ENCODE results near the gene KCNT1.

Gene KCNT1

DNA sequence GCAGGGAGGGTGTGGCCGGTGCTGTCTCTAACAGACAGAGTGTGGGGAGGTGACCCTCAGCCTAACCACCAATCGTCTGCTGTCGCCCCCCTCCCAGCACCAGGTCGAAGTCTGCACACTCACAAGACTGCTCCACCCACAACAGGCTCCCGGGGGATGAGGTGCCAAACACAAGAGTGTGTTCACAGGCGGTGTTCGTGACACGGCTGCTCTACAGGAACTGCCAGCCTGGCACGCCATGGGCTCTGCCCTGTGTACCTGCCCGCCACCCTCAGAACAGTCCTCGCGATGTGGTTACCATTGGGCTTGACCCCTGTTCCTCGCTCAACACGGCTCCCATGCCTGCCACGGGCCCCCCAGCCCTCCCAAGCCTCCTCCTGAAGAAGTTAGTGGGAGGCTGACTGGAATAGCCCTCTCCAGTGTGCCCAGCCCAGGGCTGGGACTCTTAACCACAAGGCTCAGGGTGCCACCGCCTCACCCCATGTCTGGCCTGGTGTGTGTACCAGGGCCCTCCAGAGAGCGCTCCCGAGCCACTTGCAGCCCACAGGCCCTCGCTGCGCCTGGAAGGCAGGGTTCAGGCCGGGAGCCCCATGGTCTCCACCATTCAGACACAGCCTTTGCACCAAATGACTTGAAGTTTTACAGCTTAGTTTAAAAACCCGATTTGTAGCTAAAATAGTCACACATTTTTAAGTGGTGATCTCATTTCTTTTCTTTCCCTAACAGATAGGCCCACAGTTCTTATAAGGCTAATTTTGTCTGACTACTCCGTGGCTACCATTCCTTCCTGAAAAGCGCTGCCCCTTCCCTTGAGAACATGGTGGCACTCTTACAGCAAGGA lies 102.8 kb downstream of the KCNT1 start:
- DNase-seq = no peak

GRCh38 chr9:135805422-135806022 lies 103.5 kb downstream of the KCNT1 start:
- no peak for DNase-seq

DNA sequence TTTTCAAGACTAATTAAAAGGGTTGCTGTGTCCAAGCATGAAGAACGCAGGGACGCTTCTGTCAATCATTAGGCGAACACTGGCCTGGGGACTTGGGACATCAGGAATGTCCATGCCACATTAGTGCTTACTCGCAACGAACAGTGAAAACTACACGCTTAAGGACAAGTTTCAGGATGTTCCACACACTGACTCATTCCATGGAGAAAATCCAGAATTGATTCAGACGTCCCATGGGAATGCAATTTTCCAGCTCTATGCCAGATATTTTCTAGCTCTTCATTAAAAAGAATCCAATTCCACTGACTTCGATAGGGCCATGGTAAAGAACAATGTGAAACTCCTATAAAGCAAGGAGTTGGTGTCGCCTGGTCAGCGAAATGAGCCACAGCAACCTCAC lies 107.2 kb downstream of the KCNT1 start:
- no peak for DNase-seq

DNA sequence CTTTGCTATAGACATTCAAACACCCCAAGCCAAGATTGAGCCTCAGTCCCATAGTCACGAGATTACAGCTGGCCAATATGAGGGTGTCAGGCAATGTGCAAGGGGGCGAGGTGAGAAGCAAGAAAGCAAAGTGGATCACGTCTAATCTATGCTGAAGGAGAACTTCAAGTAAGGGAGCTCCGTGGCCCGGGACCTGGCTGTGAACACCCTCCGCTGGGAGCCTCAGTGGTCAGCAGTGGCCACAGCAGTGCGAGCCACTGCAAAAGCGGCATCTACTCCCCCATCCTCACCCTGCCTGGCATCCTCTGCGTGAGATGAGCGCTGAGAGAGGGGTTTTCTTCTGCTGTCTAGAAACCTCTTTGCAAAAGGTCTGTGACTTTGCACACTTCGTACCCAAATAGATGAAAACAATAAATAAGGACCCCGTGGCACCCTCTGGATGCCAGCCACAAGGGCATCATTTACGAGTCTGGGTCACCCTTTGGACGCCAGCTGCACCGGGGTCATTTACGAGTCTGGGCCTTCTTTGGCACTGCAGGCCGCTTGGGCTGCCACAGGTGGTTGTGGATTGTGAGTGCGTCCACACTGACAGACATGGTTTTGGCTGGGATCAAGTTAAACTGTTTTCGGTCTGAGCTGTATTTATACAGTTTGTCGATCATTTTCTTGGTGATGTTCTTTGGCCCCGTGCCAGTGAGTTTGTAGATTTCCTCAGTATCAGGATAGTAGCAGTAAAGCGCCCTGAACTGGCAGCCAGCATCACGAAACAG lies 109.0 kb downstream of the KCNT1 start:
- DNase-seq = no peak

- no peak for DNase-seq
Measured at GRCh38 chr9:135811801-135812200, 109.8 kb downstream of the KCNT1 start.

DNA sequence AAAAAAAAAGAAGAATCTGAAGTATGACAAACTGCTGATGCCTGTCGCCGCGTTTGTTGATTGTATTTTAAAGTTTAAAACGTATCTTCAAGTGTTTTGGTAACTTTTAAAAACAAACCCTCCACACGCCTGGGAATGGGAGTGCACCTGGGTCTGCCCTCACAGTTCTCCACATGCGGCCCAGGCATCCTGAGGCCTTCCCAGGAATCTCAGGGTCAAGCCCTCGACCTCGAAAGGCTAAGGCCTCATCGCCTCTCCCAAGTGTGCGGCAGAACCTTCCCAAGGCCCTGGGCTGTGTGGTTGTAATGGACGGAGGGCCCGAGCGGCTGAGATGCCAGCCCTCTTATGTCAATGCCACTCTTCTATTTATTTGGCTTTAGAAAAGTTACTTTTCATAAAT lies 111.0 kb downstream of the KCNT1 start:
- no peak for DNase-seq

GRCh38 chr9:135813671-135814290 lies 111.8 kb downstream of the KCNT1 start:
- DNase-seq = no peak

- no peak for DNase-seq
Measured at GRCh38 chr9:135814421-135815095, 112.6 kb downstream of the KCNT1 start.

- DNase-seq = no peak
Measured at GRCh38 chr9:135815413-135815812, 113.4 kb downstream of the KCNT1 start.

- no peak for DNase-seq
Measured at GRCh38 chr9:135815830-135816650, 114.1 kb downstream of the KCNT1 start.

DNA sequence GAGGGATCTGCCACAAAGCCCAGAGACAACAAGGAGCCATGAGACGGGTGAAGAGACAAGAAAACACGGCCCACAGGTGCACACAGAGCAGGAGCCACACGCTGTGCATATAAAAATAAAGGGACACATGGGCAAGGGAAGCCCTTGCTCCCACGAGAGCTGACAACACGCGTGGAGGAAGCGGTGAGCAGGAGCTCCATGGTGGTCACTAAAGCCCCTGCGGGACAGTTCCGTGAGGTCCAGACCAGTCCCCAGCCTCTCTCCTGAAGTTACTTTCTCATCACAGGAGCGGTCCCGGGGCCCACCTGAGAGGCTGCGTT lies 114.6 kb downstream of the KCNT1 start:
- no peak for DNase-seq

DNA sequence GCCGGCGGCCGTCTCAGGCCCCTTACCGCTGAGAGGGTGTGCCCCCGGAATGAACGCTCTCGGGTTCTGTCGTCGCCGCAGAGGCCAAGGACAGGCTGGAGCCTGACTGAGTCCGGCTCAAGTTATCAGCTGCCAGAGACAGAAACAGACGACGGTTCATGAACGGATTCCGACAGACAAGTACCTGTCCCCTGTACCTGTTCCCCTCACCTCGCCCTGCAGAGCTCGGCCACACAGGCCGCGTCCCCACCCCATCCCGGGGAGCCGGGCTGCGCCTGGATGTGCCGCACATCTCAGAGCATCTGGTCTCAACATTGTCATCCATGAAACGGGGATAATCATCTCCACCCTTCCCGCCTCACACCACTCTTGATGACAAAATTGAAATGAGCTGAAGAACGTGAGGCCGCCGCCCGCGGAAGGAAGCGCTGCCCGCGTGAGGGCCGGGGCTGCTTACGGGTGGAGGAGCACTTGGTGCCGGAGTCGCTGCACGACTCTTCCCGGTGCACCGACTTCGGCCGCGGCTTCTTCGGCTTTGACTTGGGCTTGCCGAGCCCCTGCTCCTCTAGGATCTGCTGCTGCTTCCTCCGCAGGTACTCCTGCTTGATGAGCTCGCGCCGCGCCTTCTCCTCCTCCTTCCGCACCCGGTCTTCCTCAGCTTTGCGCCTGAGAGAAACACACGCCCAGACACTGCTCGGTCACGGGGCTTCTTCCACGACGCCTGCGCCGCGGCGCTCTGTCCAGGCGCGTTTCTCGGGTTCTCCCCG lies 116.1 kb downstream of the KCNT1 start:
- DNase-seq = no peak

GRCh38 chr9:135818718-135819475 lies 116.9 kb downstream of the KCNT1 start:
- DNase-seq = no peak

GRCh38 chr9:135819905-135820304 lies 117.9 kb downstream of the KCNT1 start:
- DNase-seq = no peak

GRCh38 chr9:135820661-135821060 lies 118.7 kb downstream of the KCNT1 start:
- no peak for DNase-seq

- no peak for DNase-seq
Measured at GRCh38 chr9:135821116-135821515, 119.1 kb downstream of the KCNT1 start.

- DNase-seq = no peak
Measured at GRCh38 chr9:135821733-135822373, 119.9 kb downstream of the KCNT1 start.

DNA sequence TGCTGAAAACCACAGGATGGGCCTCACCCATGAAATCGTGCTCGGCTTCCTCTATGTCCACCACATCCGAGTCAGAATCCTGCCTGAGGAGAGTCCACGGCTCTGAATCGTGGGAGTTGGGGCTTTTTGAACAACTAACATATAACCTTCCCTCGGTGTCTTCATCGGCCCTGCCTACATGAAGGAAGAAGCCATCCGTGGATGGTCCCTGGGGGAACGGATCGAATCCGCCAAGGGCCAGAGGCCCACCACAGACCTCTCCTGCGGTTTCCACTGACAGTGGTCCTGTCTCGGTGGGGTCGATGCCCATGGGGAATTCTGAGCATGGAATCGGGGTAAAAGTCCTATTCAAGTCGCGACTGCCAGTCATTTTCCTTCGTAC lies 120.4 kb downstream of the KCNT1 start:
- no peak for DNase-seq

DNA sequence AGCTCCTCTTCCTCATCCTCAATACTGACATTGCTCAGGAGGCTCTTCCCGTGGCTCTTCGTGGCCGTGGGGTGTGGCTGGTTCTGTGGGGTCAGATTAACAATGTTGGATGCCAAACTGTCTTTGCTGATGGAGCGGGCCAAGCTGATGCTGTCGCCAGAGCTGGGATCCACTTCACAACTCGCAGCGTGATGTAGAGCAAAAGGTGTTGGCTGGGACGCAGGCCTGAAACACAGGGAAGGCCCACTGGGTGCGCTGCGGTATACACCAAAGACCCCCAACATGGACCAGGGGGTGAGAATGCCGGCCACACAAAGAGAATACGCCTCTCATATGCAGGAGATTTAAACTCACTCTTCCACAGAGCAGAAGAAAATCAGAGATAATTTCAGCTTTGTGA lies 121.1 kb downstream of the KCNT1 start:
- DNase-seq = no peak
